Fibroblast of skin of left biceps (primary cell): ENCODE results near the gene NTNG2.

ENCODE experiments used
- DNase-seq, 2 experiments: peaks; one replicate each; pipeline ENCODE4 v3.0.0-alpha.2; 2013; ENCODE audit warnings: low read depth in 2 of 2

The NTNG2 gene

GRCh38 chr9:132172185-132172584 is 10.3 kb downstream of the NTNG2 start:
- DNase-seq: no peak

- DNase-seq: no peak
Observed at GRCh38 chr9:132175431-132175830, 13.6 kb downstream of the NTNG2 start.

DNA sequence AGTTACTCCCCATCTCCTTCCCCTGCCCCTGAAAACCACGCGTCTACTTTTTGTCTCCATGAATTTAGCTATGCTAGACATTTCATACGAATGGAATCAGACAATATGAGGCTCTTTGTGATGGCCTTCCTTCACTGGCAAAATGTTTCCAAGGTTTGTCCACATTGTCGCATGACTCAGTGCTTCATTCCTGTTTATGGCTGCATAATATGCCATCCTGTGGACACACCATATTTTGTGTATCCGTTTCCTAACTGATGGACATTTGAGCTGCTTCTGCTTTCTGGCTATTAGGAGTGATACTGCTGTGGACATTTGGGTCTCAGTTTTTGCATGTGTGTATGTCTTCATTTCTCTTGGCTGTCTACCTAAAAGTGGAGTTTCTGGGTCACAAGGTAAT is 14.5 kb downstream of the NTNG2 start:
- DNase-seq: no peak

DNA sequence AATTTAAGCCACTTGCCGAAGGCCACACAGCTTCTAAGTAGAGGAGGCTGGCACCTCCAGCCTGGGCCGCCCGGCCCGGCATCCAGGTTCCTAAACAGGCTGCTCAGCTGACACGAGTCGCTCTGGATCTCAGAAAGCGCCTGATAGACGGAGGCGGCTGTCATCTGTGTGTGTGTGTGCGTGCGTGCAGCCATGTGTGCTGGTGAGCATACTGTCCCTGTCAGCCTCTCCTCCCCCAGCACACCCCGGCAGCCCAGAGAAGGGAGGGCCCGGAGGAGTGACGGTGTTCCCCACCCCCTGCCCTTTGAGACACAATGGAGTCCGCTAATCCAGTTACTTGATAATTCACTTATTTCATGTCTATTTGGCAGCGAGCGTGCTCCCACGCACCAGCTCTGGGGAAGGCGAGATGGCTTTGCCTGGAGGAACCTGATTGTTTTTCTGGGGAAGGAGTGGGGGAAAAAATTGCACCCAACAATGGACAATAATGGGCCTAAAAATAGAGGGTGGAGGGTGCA is 20.0 kb downstream of the NTNG2 start:
- DNase-seq: no peak

- DNase-seq: no peak
Observed at GRCh38 chr9:132182314-132183091, 20.6 kb downstream of the NTNG2 start.

DNA sequence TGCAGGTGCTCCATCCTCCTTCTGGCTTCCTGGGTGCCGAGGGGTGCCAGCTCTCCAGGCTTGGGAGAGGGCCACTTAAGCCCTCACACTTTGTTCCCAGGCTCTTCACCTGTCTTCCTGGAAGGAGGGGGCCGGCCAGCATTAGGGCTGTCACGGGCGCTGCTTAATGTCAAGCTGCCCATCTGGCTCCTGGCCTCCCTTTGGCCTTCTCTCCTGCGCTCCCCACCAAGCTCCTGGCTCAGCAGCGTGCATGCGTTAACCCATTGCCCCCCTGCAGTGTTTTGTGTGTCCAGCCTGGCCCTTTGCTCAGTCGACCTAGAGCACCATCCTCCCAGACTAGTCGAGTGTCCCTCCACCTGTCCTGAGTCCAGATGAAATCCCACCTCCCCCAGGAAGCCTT is 21.3 kb downstream of the NTNG2 start:
- DNase-seq: no peak

GRCh38 chr9:132183715-132184114 is 21.9 kb downstream of the NTNG2 start:
- DNase-seq: no peak

GRCh38 chr9:132184124-132184523 is 22.3 kb downstream of the NTNG2 start:
- DNase-seq: no peak

- DNase-seq: no peak
Observed at GRCh38 chr9:132185073-132186009, 23.5 kb downstream of the NTNG2 start.

DNA sequence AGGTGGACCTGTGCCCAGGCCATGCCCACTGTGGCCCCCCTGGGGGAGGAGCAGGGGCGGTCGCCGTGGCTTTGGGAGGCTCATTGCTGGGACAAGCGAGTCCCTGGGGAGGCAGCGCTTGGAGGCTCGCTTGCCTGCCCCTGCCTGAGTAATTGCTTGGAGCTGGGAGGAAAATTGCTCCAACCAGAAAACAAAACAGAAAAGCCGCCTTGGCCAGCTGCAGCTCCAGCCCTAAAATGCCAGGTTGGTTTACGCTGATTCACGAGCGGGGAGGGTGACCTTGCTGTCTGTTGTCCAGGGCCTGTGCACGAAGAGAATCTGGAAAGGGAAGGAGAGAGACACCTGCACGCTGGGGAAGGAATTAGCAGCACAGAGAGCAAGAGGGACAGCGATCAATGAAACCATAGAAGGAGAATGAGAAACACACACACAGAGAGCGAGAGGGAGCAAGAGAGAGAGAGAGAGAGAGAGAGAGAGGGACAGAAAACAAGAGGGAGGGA is 25.3 kb downstream of the NTNG2 start:
- DNase-seq: no peak

GRCh38 chr9:132190966-132191365 is 29.1 kb downstream of the NTNG2 start:
- DNase-seq: no peak

- DNase-seq: no peak
Observed at GRCh38 chr9:132192728-132193127, 30.9 kb downstream of the NTNG2 start.

GRCh38 chr9:132193227-132194124 is 31.6 kb downstream of the NTNG2 start:
- DNase-seq: no peak

DNA sequence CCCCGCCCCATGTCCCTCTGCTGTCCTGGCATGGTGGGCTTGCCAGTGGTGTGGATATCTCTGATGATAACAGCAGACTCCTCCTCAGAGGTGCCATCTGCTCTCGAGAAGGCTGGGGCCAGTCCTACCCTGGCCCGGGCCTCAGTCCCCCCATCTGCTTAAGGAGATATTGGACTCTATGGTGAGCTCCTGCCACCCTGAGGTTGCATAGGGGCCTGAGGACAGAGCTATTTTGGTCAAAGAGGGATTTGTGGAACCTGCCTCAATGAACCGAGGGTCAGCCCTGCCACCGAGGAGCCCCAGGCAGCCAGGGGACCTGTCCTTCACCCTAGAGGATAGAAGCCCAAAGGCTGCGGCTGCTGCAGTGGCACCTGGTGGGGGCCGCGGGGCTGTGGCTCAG is 32.6 kb downstream of the NTNG2 start:
- DNase-seq: no peak

GRCh38 chr9:132197315-132197714 is 35.5 kb downstream of the NTNG2 start:
- DNase-seq: no peak

GRCh38 chr9:132197856-132198550 is 36.1 kb downstream of the NTNG2 start:
- DNase-seq: no peak

DNA sequence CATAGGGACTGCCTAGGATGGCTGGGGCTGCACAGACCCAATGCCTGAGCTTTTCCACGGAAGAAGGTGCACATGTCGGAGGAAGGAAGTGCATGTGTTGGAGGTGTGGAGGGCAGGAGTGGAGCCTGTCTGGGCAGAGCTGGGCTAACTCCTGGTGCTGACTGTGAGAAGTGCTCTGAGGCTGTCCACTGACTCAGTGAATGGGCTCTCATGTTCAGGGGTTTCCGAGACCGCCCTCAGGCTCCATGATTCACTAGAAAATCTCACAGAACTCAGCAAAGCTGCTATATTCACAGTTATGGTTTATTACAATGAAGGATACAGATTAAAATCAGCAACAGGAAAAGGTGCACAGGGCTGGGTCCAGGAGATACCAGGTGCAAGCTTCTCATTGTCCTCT is 37.2 kb downstream of the NTNG2 start:
- DNase-seq: no peak

DNA sequence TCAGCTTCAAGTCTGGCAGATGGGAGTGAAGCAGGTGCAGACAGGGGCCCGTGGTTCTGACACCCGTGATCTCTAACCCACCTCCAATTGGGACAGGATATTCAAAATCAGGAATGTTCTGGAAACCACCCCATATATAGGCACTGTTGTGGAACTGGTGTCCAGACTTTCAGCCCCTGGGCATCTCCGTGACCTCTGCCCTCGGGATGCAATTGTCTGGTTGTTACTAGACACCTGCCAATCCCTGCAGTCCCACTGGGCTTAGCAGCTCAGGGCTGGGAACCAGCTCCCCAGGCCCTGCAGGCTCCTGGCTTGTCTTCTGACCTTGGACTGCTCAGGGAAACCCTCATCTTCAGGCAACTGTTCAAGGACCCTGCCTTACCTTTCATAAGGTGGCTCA is 38.8 kb downstream of the NTNG2 start:
- DNase-seq: no peak

DNA sequence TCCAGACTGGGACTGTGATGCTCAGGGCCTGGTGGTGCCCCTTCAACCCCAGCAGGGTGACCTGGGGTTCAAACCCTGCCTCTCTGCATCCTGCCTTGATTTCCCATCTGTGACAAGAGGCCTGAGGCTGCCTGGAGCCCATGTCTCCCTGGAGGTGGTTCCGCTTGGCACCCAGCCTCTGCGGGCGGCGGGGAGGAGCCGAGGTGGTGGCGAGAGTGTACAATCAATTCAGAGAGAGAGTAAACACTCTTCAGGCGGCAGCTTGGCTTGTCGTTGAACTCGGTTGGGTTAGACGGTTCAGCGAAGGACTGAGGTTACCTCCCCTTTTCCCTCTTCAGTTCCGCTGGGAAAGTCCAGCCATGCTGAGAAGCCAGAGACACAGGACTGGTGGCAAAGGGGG is 39.3 kb downstream of the NTNG2 start:
- no peak for DNase-seq

- no peak for DNase-seq
Observed at GRCh38 chr9:132201780-132202703, 40.2 kb downstream of the NTNG2 start.
